ENCODE results near the gene COPB2.

GRCh38 chr3:139311557-139311956, 77.9 kb downstream of the COPB2 start:
- TF ChIP-seq CTCF (IDR thresholded peaks at IDR 0.05 in 4 of 5, conservative IDR thresholded peaks at IDR 0.05 in 1 of 5) (no peak), POLR2A (IDR thresholded peaks at IDR 0.05) (no peak)

Measured in gastrocnemius medialis (tissue), 4 donors.